Urinary bladder (tissue), 4 donors: ENCODE measurements around the gene VMP1. TPM values are rescaled to one million over a fixed set of nuclear protein-coding genes. Genes with fewer than 3 reads are reported as not detected.

Experiments
- DNase-seq: peaks from one replicate; pipeline ENCODE4 v3.0.0-alpha.2; 2015; ENCODE audit errors: extremely low spot score
- H3K27ac ChIP-seq: one replicate; pipeline ENCODE4 v1.5.1; 2013; ENCODE audit warnings: low read depth, mild to moderate bottlenecking, moderate library complexity
- H3K36me3 ChIP-seq: one replicate; pipeline ENCODE4 v1.6.1; 2013; ENCODE audit warnings: mild to moderate bottlenecking, moderate library complexity; ENCODE audit not compliant: insufficient read depth
- H3K4me1 ChIP-seq: one replicate; pipeline ENCODE4 v1.6.1; 2013; ENCODE audit warnings: mild to moderate bottlenecking, moderate library complexity; ENCODE audit not compliant: insufficient read depth
- H3K4me3 ChIP-seq: one replicate; pipeline ENCODE4 v1.5.1; 2013; ENCODE audit warnings: low read depth, low read length
- WGBS: extraction: QIAGEN DNeasy Blood & Tissue Kit; methylation state at CpG from one replicate; pipeline ENCODE4 v1.1.7; 2013; 5-methylcytosine and 5-hydroxymethylcytosine counted together
- polyA plus RNA-seq: library from polyadenylated mRNA; stranded (reverse); fragments of 200-250 nt; gene quantifications from one replicate; pipeline ENCODE4 v1.2.3, GENCODE V29; 2013
- small RNA-seq: library from RNA; depleted of rRNA; stranded (forward); fragments of <200 nt; gene quantifications from one replicate; pipeline ENCODE3, GENCODE V24; 2014
- total RNA-seq: library from RNA; depleted of rRNA; stranded (reverse); fragments of >200 nt; gene quantifications from one replicate; pipeline ENCODE4 v1.2.3, GENCODE V29; 2014
- donor health status: healthy with polysubstance abuse.
- donor health status: healthy.

The VMP1 gene
- total and polyA plus RNA-seq, 2 donors: 157 to 231 TPM

DNA sequence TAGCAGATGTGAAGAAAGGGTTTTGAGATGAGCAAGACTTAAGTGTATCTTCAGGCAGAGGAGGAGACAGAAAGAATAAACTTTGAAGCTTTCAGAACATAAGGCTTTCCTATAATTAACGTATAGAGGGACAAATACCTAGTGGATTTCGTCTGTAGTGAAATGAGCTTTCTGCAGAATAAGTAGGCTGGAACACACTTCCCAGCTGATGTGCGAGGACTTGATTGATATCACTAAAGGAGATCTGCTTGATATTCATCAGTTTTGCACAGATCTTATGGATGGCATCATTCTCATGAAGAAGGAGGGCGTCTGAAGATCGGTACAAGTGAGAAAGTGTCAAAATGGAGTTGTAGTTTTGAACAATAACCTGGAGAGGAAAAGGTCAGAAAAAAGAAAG, 170.5 kb downstream of the VMP1 start:
- Histone ChIP-seq H3K36me3 (no peaks in the 10 kb centered on the region), H3K27ac (no peak overlapping the region)
- 87% methylated on average over 5 of the region's 5 CpGs for WGBS

DNA sequence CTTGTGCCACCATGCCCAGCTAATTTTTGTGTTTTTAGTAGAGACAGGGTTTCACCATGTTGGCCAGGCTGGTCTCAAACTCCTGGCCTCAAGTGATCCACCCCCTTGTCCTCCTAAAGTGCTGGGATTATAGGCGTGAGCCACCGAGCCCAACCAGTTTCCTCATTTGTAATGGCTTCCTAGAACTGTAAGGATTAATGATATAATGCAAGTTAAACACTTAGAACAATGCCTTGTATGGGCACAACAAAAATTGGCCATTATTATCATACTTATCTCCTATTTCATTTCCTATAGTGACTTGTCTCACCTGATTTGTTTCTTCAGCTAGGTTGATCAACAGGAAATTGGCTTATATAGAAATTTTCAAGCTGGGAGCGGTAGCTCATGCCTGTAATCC, 171.2 kb downstream of the VMP1 start:
- Histone ChIP-seq H3K4me1 (no peaks in the 10 kb centered on the region), H3K36me3 (no peaks in the 10 kb centered on the region), H3K4me3 (no peak overlapping the region), H3K27ac (no peak overlapping the region)
- no peak for DNase-seq
- WGBS: 91% methylated on average over 3 of the region's 3 CpGs

More for the DNA sequence above, 170.5 kb downstream of the VMP1 start:
- H3K4me1 ChIP-seq: no peaks in the 10 kb centered on the region
- no peak for DNase-seq
- H3K4me3 ChIP-seq: no peak overlapping the region

DNA sequence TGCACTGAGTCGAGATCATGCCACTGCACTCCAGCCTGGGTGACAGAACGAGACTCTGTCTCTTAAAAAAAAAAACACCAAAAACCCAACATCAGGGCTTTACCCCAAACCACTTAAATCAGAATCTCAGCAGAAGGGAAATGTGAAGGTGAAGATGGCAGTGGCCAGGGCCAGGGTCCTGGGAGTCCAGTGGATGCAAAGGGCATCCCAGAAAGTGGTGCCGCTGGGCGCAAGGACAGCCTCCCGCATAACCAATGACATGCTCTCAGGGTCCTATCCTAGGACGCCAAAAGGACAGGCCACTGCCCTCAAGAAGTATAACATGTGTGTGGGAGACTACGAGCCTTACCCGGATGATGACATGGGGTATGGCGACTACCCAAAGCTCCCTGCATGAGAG, 177.4 kb downstream of the VMP1 start:
- Histone ChIP-seq H3K4me1 (no peaks in the 10 kb centered on the region), H3K4me3 (no peak overlapping the region), H3K36me3 (no peaks in the 10 kb centered on the region), H3K27ac (no peak overlapping the region)
- DNase-seq: no peak
- 95% methylated on average over 9 of the region's 9 CpGs for WGBS

DNA sequence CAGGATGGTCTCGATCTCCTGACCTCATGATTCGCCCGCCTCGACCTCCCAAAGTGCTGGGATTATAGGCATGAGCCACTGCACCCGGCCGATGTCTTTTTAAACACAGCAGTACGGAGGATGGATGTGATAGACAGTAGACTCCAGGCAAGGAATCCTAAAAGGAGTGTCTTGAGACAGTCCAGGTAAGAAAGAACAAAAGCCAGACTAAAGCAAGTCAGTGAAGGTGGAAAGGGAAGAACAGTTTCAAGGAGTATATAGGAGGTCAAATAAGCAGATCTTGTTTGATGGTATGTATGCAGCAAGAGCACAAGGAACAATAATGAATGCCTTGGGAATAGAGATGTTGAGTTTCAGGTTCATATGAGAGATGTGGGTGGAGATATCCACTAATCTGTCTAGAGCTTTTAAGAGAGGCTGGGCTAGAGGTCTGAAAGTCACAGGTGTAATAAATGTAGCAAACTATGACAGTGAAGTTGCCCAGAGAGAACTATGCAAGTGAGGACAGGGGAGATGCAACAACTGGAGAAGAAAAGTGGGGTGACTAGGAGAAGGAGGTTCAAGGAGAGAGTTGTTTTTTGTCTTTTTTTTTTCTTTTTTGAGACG, 180.8 kb downstream of the VMP1 start:
- DNase-seq: no peak
- H3K36me3 ChIP-seq: no peaks in the 10 kb centered on the region
- no peak overlapping the region for H3K27ac ChIP-seq
- WGBS: 93% methylated on average over 8 of the region's 8 CpGs
- H3K4me1 ChIP-seq: no peaks in the 10 kb centered on the region
- no peak overlapping the region for H3K4me3 ChIP-seq

DNA sequence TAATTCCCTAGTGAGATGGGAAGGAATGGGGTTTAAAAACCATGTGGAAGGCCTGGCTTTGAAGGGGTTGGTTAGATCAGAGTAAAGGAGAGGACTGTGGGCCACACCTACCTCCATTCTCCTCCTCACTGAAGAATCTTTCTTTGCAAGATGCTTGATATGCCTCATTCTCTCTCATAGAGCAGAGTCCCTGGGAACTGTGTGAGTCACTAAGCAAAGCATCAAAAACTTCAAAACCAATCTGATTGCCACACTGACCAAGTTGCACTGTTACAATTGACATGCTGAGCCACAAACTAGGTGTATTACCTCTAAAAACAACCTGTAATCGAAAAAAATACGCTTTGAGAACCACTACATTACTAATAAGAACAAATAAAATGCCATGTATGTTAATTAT, 183.3 kb downstream of the VMP1 start:
- WGBS: 98% methylated on average over 2 of the region's 2 CpGs

More for the DNA sequence above, 183.3 kb downstream of the VMP1 start:
- no peaks in the 10 kb centered on the region for H3K36me3 ChIP-seq
- H3K27ac ChIP-seq: no peak overlapping the region
- no peak for DNase-seq
- H3K4me3 ChIP-seq: no peak overlapping the region
- no peaks in the 10 kb centered on the region for H3K4me1 ChIP-seq

Small RNA genes within 50 kb of the gene (small RNA-seq; reads per million reads assigned to genes)
- gene AC040904.1 (not detected), gene RNU6-450P (not detected)

Other genes with a start within 250 kb of the VMP1 start
- gene DHX40, start 142.0 kb upstream of the VMP1 start, total RNA-seq: 87.1 TPM
- 30.3 TPM for gene DHX40, start 142.0 kb upstream of the VMP1 start, polyA plus RNA-seq
- gene CLTC, start 87.8 kb upstream of the VMP1 start, total RNA-seq: 405 TPM
- gene CLTC, start 87.8 kb upstream of the VMP1 start, polyA plus RNA-seq: 110 TPM
- gene PTRH2, start 224 bp upstream of the VMP1 start, total RNA-seq: 9.4 TPM
- gene PTRH2, start 224 bp upstream of the VMP1 start, polyA plus RNA-seq: 25.5 TPM
- 15.9 TPM for gene TUBD1, start 185.3 kb downstream of the VMP1 start, total RNA-seq
- gene TUBD1, start 185.3 kb downstream of the VMP1 start, polyA plus RNA-seq: 8.4 TPM
- gene RPS6KB1, start 185.5 kb downstream of the VMP1 start, total RNA-seq: 61.8 TPM
- gene RPS6KB1, start 185.5 kb downstream of the VMP1 start, polyA plus RNA-seq: 13.2 TPM